GM19438 (cell line): ENCODE results near the gene PPP1R2.

ENCODE experiments used
- ATAC-seq: cut with Tn5 transposase; IDR thresholded peaks from one replicate; pipeline ENCODE4 v1.9.1; 2021; ENCODE audit warnings: low read depth; ENCODE audit not compliant: unreplicated experiment

Gene PPP1R2

DNA sequence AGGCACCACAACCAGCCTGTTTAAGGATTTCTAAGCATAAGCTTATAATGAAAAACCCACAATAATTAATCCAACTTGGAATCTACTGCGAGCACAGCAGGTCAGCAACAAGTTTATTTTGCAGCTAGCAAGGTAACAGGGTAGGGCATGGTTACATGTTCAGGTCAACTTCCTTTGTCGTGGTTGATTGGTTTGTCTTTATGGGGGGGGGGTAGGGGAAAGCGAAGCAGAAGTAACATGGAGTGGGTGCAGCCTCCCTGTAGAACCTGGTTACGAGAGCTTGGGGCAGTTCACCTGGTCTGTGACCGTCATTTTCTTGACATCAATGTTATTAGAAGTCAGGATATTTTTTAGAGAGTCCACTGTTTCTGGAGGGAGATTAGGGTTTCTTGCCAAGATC, 25.5 kb upstream of the PPP1R2 start:
- ATAC-seq = no peak

- ATAC-seq = no peak
Measured at GRCh38 chr3:195566797-195567196, 23.7 kb upstream of the PPP1R2 start.

DNA sequence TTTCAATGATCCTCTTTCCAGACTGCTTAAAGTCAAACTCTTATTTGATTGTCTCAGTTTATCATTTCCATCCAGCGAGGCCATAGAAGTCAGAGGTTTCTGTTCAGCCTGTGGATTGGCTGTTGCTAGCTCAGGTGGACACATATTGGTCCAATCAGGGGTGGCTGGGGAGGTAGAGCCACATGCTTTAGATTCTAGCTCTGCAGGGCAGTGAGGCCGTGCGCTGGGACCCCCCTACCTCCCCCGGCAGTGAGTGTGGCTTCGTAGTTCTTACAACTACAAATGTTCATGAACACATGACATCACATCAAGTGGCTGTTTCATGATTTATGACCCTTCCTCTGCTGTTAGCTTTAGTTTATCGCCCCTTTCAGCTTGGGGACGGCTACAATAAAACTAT, 22.6 kb upstream of the PPP1R2 start:
- no peak for ATAC-seq

- ATAC-seq = no peak
Measured at GRCh38 chr3:195563317-195563716, 20.2 kb upstream of the PPP1R2 start.

DNA sequence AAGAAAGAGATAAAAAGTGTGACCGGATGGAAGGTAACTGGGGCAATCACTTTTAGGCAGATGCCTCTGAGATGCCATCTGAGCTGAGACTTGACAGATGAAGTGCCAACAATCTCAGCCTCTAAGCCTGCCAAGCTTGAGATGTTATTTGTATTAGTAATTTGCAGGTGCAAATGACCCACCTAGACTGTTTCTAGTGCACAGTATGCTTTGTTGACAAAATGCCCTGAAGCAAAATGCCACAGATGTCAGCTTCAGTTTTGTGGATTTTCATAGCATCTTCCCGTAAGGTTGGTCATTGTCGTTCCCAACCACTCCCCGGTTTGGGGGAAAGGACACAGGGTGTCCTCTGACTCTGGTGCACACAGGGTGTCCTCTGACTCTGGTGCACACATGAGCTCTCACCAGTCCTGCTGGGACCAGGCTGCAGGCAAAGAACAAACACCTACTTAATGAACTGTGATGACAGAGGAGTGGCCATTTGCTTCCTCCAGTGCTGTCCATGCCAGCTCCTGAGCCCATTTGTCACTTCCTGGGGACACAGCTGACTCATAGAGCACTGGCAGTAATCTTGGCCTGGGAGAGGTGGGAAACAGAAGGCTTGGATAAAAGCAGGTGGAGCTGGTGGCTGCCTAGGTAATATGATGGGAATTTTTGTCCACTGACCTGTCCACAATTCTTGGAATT, 16.7 kb upstream of the PPP1R2 start:
- no peak for ATAC-seq

DNA sequence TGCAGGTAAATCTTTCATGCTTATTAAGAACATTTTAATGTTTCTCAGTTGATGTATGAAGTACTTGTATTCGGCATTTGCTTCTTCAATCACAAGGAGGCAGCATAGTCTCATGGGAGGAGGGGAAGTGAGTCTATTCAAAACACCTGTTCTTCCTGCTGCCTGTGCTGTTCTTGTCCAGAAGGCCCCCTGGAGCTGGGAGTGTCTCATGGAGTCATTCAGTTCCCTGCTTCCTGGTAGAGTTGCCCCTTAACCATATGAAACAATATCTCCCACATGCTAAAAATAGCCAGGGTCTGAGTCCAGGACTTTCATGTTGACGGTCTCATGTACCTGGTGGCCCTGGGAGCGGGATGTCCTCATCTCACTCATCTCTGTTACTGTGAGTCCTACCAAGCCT, 15.5 kb upstream of the PPP1R2 start:
- peak; percentile 60 for ATAC-seq

DNA sequence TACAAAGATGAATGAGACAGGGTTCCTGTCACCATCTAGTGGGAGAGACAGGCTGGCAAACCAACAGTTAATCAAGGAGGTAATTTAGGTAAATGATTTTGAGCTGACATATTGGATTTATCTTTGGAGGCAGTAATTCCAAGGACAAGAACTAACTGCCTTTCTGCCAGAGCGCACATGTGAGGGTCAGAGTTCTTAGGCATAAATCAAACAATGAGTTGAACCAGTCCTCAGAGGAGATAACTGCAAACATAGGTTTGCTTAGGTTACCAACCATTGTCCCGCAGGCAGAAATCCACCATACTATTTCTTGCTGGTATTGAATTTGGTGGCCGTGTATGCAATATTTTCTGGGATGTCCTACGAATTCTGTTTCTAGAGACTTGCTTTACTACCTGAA, 14.2 kb upstream of the PPP1R2 start:
- no peak for ATAC-seq

GRCh38 chr3:195556390-195556789, 13.3 kb upstream of the PPP1R2 start:
- ATAC-seq = no peak

- ATAC-seq = no peak
Measured at GRCh38 chr3:195555110-195555509, 12.0 kb upstream of the PPP1R2 start.

- no peak for ATAC-seq
Measured at GRCh38 chr3:195554458-195554857, 11.3 kb upstream of the PPP1R2 start.

- no peak for ATAC-seq
Measured at GRCh38 chr3:195553268-195553667, 10.1 kb upstream of the PPP1R2 start.

DNA sequence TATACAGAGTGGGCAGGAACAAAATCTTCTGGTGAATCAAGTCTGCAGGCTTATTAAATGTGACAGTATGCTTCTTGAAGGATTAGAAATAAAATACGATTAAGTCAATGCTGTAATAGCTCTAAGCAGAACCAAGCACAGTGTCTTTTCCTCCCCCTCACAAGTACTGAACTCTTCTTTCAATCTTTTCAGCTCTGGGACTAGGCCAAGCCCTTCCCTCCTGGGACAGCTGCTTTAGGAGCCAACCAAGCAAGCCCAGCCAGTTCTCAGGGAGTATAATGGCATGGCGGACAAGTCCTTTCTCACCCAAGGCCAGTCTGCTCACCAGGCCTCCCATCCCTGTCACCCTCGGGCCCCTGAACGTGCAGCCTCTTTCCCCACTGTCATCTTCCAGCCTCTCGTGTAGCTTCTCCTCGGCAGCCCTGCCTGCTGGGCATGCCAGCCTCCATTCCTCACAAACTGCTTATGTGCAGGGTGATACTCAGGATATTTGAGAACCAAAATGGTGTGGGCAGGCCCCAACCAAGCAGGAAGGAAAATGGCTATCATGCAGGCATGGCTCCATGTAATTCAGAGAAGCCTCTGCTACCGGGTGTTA, 8.4 kb upstream of the PPP1R2 start:
- no peak for ATAC-seq

DNA sequence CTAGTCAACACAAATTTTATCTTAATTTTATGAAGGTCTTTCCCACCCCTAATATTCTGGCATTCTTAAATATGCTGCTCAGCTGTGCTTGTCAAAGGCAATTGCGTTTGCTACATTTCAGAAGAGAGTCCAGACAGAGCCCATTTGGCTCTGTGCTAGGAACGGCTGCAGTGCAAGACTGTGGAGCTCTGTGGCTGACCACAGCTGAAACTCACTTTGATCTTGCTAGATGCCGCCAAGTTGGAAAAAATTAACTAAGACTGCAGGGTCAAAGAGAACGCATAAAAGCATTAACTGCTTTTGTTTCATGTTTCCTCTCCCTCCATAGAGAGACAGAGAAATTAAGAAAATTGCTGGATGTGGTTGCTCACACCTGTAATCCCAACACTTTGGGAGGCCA, 7.6 kb upstream of the PPP1R2 start:
- ATAC-seq = peak; percentile 65

DNA sequence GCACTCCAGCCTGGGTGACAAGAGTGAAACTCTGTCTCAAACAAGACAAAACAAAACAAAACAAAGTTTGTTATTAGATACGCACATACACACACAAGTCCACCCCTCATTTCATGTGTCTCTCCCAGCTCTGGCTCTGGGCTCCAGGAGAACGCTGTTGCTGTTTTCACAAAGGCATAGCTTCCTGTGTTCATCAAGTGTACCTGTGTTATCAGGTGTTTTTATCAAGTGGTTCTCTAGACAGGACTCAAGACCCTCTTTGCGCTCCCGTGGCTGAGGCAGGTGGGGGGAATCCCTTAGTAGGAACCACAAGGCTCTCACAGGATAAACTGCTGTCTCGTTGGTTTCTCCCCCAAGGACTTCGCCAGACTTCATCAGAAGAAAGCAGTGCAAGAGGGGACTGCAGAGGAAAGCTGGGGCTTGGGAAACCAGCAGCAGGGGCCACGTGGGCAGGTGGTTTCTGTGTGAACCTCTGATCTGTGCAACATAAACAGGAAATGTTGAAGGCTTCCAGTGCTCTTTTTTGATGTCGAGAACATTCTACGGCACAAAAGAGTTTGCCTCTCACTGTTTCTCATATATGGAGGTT, 6.9 kb upstream of the PPP1R2 start:
- peak; percentile 65 for ATAC-seq

- ATAC-seq = no peak
Measured at GRCh38 chr3:195548987-195549386, 5.9 kb upstream of the PPP1R2 start.

- ATAC-seq = no peak
Measured at GRCh38 chr3:195548501-195548900, 5.4 kb upstream of the PPP1R2 start.

GRCh38 chr3:195548006-195548405, 4.9 kb upstream of the PPP1R2 start:
- no peak for ATAC-seq

DNA sequence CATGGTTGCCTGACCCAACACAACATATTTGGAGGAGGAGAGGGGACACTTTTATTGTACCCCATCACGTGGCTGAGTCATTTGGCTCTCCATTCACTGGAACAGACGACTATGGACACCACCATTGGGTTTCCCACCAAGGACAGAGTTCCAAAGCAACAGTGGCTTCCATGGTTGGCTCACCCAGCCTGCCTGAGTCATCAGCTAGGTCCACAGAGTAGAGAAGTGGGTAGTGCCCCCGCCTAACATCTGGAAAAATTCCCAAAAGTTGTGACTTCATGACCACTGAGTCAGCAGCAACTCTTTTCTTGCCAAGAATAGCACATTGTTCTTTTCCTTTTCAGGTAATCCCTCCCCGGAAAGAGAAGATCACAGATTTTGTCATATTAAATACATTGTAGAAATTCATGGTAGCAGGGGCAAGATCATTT, 3.0 kb upstream of the PPP1R2 start:
- no peak for ATAC-seq

- ATAC-seq = no peak
Measured at GRCh38 chr3:195544634-195545033, 1.5 kb upstream of the PPP1R2 start.

DNA sequence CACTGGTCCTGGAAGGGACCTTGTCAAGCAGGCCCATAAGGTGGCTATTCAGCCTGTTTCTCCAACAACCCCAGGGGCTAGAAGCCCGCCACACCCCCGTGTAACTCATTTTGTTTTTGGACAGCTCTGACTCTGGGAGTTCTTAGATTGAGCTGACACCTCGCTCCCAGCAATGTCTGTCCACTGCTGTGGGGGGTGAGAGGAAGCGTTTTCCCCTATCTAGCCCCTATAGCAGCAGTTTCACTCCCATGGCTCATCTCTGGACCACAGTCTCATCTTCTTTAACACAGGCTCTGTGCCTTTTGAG, 1.1 kb upstream of the PPP1R2 start:
- no peak for ATAC-seq

DNA sequence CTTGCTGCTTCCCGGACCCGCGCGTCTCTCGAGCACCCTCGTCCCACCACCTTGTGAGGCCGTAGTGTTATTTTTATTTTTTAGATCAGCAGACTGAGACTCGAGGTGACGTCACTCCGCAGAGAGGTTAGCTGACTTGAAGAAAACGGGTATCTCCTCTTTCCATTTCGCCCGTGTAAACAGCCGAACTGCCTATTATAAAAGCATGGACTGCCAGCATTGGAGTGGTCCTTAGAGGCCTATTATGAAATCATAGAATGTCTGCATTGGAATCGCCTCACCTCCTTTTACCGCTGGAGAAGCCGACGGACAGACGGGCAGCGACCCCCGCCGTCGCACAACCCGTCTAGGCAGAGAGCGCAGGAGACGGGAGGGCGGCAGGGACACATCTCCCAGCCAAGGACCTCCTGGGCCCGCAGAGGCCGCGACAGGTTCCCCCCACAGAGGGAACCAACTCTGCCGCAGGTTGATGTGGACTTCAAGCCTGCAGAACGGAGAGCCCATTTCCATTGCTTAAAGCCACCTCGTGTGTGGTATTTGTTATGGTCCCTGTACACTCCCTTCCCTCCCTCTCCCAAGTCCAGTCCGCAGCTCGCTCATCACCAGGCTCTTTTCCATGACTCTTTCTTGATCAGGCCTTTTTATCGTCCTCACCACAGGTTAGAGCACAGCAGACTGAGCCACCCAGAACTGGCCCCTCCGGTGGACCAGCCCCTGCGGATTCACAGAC, 540 bp upstream of the PPP1R2 start:
- ATAC-seq = no peak

DNA sequence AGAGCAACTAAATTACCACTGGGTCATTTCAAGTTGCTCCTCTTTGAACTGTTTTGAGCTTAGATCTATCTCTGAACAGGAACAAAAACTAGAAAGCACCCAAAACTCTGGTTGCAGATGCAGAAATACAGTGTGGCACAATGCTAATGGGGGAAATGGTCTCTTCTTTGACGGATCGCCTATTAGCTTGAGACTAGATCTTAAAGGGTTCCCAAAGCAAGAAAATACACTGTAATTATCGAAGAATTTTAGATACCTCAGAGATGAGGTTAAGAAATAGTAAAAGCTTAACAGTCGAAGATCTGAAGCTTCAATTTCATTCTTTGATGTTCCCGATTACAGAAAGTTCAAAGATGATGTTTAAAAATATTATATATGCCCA, 818 bp downstream of the PPP1R2 start:
- ATAC-seq = no peak
